Muscle layer of colon (tissue), 2 donors: ENCODE data around the gene GPI.

Experiments used
- H3K27ac ChIP-seq: one replicate; pipeline ENCODE4 v1.7.0; 2013; ENCODE audit warnings: low read depth, mild to moderate bottlenecking, low read length, moderate library complexity
- H3K27me3 ChIP-seq, 2 donors: one replicate each; pipeline ENCODE4 v1.7.0; 2013; ENCODE audit warnings: low read length in 2 of 2, mild to moderate bottlenecking in 2 of 2; ENCODE audit not compliant: insufficient read depth in 2 of 2, control insufficient read depth in 1 of 2
- H3K36me3 ChIP-seq: one replicate; pipeline ENCODE4 v1.7.0; 2013; ENCODE audit warnings: mild to moderate bottlenecking, low read length; ENCODE audit not compliant: insufficient read depth
- H3K4me1 ChIP-seq: one replicate; pipeline ENCODE4 v1.7.0; 2013; ENCODE audit warnings: mild to moderate bottlenecking, low read length; ENCODE audit not compliant: insufficient read depth
- H3K4me3 ChIP-seq, 2 donors: one replicate each; pipeline ENCODE4 v1.7.0; 2013; ENCODE audit warnings: low read length in 2 of 2, low read depth in 1 of 2, mild to moderate bottlenecking in 1 of 2, moderate library complexity in 1 of 2
- H3K9ac ChIP-seq: one replicate; pipeline ENCODE4 v1.7.0; 2013; ENCODE audit warnings: low read length
- H3K9me3 ChIP-seq: one replicate; pipeline ENCODE4 v1.7.0; 2013; ENCODE audit warnings: mild to moderate bottlenecking, low read length
- donor health status: abdominal sarcoma.
- donor health status: Adenocarcinoma of cecum.

The GPI gene

DNA sequence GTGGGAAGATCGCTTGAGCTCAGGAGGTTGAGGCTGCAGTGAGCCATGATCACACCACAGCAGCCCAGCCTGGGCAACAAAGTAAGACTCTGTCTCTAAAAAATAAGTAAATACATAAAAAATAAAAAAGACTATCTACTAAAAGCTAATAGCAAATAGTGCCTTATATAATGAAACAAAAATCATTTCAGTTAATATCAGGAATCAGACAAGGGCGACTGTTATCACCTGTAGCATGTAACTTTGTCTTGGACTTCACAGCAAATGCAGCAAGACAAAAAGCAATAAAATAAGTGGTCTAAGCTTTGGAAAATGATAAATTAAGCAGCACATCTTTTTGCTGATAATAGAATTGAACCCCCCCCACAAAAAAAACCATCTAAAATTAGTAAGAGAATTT lies 21.2 kb upstream of the GPI start:
- no peaks in the 10 kb centered on the region for H3K9me3 ChIP-seq
- no peak overlapping the region for H3K4me3 ChIP-seq
- H3K27ac ChIP-seq, result no peak overlapping the region
- no peaks in the 10 kb centered on the region for H3K4me1 ChIP-seq
- peaks cover 40% of the 10 kb centered on the region for H3K36me3 ChIP-seq
- H3K27me3 ChIP-seq, result no peaks in the 10 kb centered on the region
- H3K9ac ChIP-seq, result no peak overlapping the region

DNA sequence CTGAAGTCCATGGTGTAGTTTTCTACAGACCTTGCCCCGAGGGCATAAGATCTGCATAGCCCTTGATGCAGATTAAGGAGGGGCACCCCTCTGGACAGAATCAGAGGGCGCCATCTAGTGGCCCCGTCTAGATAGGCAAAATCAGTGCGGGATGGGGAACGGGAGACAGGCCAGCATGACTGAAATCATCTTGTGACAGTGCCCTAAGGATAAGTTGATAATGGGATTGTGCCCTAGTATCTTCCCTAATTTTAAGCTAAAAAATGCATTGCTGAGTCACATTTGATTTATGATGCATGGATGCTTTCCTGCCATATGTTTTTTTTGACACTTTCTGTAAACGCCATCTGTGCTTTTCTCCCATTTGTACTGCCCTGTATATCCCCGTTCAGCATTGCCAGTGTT lies 19.0 kb upstream of the GPI start:
- Histone ChIP-seq H3K9ac (no peak overlapping the region), H3K36me3 (peaks cover 37% of the 10 kb centered on the region), H3K27ac (no peak overlapping the region), H3K4me1 (no peaks in the 10 kb centered on the region), H3K4me3 (no peak overlapping the region), H3K27me3 (no peaks in the 10 kb centered on the region), H3K9me3 (no peaks in the 10 kb centered on the region)

DNA sequence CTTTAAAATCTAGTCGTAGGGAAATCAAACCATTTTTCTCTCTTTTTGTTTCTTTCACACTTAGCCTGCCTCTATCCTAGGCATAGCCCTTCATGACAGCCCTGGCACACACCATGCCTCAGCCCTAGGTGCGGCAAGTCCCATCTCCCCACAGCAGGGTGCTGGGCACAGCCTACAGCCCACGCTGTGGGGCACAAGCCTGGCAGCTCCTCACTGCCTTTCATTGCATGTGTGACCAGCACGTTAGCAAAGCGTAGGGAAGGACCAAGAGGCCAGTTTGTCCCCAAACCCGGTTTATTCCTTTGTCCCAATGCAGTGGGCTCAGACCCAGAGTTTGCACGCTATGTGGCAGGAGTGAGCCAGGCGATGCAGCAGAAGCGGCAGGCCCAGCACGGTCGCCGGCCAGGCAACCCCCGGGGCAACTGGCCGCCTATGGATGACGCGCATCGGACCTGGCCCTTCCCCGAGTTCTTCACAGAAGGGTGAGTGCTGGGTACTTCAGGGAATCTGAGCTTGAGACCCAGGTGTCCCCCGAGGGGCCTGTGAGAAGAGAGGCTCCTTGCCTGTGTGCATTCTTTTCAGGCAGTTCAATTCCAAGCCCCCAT lies 17.3 kb upstream of the GPI start:
- H3K4me1 ChIP-seq, result no peaks in the 10 kb centered on the region
- no peaks in the 10 kb centered on the region for H3K27me3 ChIP-seq
- H3K36me3 ChIP-seq, result peaks cover 31% of the 10 kb centered on the region
- H3K9me3 ChIP-seq, result no peaks in the 10 kb centered on the region
- H3K27ac ChIP-seq, result no peak overlapping the region
- H3K9ac ChIP-seq, result no peak overlapping the region
- no peak overlapping the region for H3K4me3 ChIP-seq

DNA sequence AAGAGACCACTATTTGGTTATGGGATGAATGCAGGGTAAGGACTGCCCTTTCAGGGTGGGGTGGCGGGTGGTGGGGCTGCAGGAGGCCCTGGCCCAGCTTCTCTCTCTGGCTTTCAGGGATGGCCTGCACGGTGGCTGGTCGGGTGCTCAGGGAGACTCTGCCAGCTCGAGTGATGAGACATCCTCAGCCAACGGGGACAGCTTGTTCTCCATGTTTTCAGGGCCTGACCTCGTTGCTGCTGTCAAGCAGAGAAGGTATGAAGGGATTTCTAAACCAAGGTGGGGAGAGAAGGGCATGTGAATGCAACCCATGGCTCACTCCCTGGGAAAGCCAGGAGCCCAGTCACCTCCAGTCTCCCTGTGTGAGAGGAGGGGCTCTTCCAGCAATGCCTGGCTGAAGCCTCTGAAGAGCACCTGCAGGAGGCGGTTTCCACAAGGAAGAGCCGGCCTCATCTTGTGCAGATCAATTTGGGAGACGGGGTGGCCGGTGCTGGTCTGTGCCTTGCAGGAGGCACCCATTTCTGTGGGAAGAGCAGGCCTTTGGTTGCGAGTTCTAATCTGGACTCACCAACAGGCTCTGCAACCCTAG lies 16.0 kb upstream of the GPI start:
- no peak overlapping the region for H3K4me3 ChIP-seq
- peaks cover 32% of the 10 kb centered on the region for H3K36me3 ChIP-seq

DNA sequence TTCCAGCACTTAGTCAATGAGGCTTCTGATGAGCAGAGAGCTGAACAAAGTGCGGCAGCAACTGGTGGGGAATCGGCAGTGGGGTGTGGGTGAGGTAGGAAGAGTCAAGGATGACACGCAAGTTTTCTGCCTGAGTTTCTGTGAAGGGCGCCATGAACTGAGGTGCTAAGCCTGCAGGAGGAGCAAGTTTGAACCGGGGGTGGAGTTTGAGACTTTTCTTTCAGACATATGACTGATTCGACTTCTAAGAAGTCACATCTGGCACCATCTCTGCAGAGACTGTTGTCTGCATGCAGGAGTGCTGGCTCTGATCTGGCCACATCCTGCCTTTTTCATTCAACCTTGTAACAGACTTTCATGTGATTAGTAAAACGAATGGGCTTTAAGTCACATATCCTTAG lies 14.8 kb upstream of the GPI start:
- Histone ChIP-seq H3K27ac (no peak overlapping the region), H3K4me1 (no peaks in the 10 kb centered on the region), H3K9me3 (no peaks in the 10 kb centered on the region), H3K36me3 (peaks cover 36% of the 10 kb centered on the region), H3K4me3 (no peak overlapping the region), H3K9ac (no peak overlapping the region), H3K27me3 (no peaks in the 10 kb centered on the region)

More for the DNA sequence above, 16.0 kb upstream of the GPI start:
- Histone ChIP-seq H3K9me3 (no peaks in the 10 kb centered on the region), H3K9ac (no peak overlapping the region), H3K27me3 (no peaks in the 10 kb centered on the region), H3K4me1 (no peaks in the 10 kb centered on the region), H3K27ac (no peak overlapping the region)

DNA sequence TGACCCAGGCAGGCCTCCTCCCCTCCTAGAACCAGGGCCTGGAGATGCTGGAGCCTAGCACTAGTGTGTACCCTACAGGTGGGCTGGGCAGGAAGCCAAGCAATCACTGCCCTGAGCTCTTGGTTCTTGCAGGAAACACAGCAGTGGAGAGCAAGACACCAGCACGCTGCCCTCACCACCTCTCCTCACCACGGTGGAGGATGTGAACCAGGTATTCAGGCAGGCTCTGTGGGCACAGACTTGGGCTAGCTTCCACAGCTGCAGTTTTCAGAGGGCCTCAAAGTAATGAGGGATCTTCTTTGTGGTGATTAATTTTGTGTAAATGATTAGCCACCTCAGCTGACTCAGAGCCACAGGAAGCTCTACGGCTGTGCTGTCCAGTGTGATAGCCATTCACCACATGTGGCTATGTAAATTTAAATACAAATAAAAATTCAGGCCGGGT lies 13.6 kb upstream of the GPI start:
- H3K27me3 ChIP-seq, result no peaks in the 10 kb centered on the region
- H3K9ac ChIP-seq, result no peak overlapping the region
- H3K9me3 ChIP-seq, result no peaks in the 10 kb centered on the region
- peaks cover 36% of the 10 kb centered on the region for H3K36me3 ChIP-seq
- no peak overlapping the region for H3K27ac ChIP-seq
- no peak overlapping the region for H3K4me3 ChIP-seq
- no peaks in the 10 kb centered on the region for H3K4me1 ChIP-seq

DNA sequence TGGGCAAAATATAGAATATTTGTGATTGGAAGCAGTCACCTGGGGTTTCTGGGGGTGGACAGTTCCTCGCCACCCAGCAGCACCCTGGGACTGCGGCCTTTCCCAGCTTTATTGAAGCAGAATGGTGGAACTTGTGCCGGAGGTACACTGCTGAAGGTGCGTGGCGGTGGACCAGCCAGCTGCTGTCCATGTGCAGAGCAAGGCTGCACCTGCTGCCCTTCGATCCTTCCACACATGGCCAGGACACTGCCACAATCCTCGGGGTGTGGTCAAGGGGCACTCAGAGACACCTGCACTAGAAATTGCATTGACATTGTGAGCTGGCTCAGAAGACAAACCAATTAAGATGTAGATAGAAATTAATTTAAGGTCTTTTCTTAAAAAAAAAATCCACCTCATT lies 11.4 kb upstream of the GPI start:
- H3K27me3 ChIP-seq, result no peaks in the 10 kb centered on the region
- no peaks in the 10 kb centered on the region for H3K9me3 ChIP-seq
- no peak overlapping the region for H3K9ac ChIP-seq
- peaks cover 30% of the 10 kb centered on the region for H3K36me3 ChIP-seq
- H3K4me1 ChIP-seq, result peaks cover 4% of the 10 kb centered on the region
- H3K27ac ChIP-seq, result no peak overlapping the region
- H3K4me3 ChIP-seq, result no peak overlapping the region

DNA sequence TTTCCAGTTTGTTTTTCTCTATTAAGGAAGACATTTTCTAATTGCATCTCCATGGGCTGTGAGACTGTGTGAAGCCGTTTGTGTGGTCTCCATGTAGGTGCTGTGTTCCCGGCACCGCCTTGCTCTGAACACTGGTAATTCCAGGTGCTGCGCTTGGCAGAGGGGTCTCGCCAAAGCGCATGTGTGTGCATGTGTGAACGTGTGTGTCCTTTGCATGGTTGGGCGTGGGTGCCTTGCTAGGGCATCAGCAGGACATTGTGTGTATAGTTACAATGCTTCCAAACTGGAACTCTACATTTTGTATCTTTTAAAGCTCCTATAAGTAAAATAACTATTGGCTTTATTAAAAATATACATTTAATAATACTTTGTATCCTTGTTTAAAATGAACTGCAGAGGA lies 9.8 kb upstream of the GPI start:
- Histone ChIP-seq H3K9ac (no peak overlapping the region), H3K4me1 (peaks cover 13% of the 10 kb centered on the region), H3K27me3 (no peaks in the 10 kb centered on the region), H3K27ac (no peak overlapping the region), H3K36me3 (peaks cover 21% of the 10 kb centered on the region), H3K9me3 (no peaks in the 10 kb centered on the region), H3K4me3 (no peak overlapping the region)

DNA sequence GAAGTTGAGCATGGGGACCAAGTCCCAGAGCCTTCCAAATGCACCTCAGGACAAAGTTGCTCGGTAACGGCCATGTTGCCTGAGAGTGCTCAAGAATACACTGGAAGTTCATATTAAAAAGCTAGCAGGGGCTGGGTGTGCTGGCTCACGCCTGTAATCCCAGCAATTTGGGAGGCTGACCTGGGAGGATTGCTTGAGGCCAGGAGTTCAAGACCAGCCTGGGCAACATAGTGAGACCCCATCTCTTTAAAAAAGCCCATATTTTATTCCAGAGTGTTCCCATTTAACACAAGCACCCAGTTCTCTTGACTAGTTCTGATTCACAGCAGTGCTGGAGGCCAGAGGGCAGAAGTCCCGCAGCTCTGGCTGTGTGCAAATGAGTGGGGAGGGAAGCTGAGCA lies 8.1 kb upstream of the GPI start:
- Histone ChIP-seq H3K36me3 (peaks cover 13% of the 10 kb centered on the region), H3K9me3 (no peaks in the 10 kb centered on the region), H3K27ac (no peak overlapping the region), H3K9ac (no peak overlapping the region), H3K4me3 (no peak overlapping the region), H3K4me1 (peaks cover 13% of the 10 kb centered on the region), H3K27me3 (no peaks in the 10 kb centered on the region)

DNA sequence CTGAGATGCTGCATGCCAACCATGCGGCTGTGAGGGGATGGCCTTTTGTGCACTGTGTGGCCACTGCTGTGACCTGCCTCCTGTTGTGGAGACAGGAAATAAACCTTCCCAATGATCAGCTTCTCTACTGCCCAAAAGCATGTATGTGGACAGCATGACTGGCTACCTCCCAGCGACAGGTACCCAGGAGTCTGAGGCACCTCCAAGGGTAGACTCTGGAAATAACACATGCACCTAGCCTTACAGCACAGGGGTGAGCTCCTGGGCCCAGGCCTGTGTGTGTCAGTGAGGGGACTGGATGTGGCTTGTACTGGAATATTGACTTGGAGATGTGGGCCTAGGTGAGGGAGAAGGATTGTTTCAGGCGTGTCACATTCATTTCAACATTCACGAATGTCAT lies 7.6 kb upstream of the GPI start:
- H3K4me3 ChIP-seq, result no peak overlapping the region
- H3K36me3 ChIP-seq, result peaks cover 13% of the 10 kb centered on the region
- no peaks in the 10 kb centered on the region for H3K27me3 ChIP-seq
- no peak overlapping the region for H3K9ac ChIP-seq
- H3K9me3 ChIP-seq, result no peaks in the 10 kb centered on the region
- H3K27ac ChIP-seq, result no peak overlapping the region
- H3K4me1 ChIP-seq, result peaks cover 13% of the 10 kb centered on the region

DNA sequence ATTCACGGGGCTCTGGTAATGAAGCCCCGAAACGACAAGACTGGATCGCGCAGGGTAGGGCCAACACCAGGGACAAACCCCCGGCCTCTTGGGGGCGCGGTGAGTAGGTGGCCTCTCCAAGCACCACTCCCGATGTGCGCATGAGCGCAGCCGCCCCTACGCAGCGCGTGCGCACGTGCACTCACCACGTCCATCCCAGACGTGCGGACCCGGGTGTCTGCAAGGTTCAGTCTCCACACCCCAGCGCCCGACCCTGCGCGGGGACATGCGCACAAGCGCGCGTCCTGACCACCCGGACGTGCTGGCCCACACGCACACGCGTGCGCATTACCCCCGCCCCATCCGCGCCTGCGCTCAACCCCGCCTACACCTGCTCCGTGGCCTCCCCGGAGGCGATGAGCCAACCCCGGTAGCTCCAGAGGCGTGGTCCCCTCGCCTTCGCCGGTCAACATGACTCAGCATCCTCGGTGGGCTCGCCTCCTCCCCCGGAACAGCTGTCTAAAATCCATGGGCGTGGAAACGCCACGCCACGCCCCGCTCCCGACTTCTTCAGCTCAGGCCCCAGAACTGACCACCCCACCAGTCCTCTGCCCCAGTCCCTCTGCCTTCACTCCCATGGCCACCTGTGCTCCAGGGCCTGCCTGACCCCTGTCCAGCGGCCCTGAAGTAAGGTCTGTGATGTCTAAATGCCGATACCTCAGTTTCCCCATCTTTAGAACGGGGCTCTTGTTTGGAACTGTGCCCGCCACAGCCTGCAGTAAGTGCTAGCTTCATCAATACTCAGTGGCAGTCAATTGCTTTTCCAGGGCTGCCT lies 5.6 kb upstream of the GPI start:
- Histone ChIP-seq H3K36me3 (peaks cover 4% of the 10 kb centered on the region), H3K9me3 (no peaks in the 10 kb centered on the region)

More for the DNA sequence above, 5.6 kb upstream of the GPI start:
- Histone ChIP-seq H3K4me3 (peak overlapping the region; percentile 55 to 77), H3K27ac (peak overlapping the region; percentile 54), H3K27me3 (no peaks in the 10 kb centered on the region), H3K4me1 (peaks cover 13% of the 10 kb centered on the region), H3K9ac (peak overlapping the region; percentile 50)
